Measurements from ENCODE around the gene SNRNP35.
"Not testable (repeated sequence)": the region's sequence is repeated elsewhere in the genome, so short reads cannot be mapped to it uniquely, and the experiment has no call there.

The SNRNP35 gene

DNA sequence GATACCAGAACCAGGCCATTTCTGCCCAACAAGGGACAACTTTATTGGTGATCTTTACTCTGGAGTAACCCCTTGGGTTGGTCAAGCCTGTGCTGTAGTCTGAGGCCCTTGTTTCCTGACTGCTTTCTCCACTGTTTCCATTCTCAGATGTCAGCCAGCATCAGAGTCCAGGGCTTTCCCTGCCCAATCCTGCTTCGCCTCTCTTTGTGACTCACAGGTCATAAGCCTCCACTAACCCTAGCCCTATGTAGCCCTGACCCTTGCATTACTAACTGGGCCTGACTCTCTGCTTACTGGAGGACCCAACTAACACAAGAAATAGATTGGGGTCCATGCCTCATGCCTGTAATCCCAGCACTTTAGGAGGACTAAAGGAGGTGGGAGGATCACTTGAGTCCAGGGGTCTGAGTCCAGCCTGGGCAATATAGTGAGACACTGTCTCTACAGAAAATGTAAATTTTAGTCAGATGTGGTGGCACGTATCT, 8.6 kb upstream of the SNRNP35 start:
- no peak for DNase-seq (ENCODE audit: low read depth, low spot score)

DNA sequence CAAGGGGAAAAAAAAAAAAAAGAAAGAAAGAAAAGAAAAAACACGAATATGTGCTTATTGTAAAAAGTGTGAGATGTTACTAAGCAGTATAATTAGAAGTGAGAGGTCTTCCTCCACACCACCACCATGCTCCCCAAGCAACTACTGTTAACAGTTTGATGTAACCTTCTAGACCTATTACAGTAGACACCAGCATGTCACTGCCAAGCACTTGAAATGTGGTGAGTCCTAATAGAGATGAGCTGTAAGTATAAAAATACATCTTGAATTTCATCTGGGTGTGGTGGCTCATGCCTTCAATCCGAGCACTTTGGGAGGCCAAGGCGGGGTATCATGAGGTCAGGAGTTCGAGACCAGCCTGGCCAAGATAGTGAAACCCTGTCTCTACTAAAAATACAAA, 8.1 kb upstream of the SNRNP35 start:
- no peak for DNase-seq (ENCODE audit: low read depth, low spot score)

DNA sequence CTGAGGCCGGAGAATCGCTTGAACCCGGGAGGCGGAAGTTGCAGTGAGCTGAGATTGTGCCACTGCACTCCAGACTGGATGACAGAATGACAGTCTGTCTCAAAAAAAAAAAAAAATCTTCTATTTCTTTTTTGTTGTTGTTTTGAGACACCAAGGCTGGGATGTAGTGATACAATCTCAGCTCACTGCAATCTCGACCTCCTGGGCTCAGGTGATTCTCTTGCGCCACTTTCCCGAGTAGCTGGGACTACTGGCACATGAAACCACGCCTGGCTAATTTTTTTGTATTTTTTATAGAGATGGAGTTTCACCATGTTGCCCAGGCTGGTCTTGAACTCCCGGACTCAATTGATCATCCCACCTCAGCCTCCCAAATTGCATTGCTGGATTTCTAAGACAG, 7.3 kb upstream of the SNRNP35 start:
- DNase-seq (ENCODE audit: low read depth, low spot score) = no peak

DNA sequence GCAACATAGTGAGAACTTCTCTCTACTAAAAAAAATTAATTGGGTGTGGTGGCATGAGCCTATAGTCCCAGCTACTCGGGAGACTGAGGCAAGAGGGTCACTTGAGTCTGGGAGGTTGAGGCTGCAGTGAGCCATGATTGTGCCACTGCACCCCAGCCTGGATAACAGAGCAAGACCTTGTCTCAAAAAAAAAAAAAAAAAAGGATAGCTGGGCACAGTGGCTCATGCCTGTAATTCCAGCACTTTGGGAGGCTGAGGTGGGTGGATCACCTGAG, 5.7 kb upstream of the SNRNP35 start:
- DNase-seq (ENCODE audit: low read depth, low spot score) = not testable (repeated sequence)

DNA sequence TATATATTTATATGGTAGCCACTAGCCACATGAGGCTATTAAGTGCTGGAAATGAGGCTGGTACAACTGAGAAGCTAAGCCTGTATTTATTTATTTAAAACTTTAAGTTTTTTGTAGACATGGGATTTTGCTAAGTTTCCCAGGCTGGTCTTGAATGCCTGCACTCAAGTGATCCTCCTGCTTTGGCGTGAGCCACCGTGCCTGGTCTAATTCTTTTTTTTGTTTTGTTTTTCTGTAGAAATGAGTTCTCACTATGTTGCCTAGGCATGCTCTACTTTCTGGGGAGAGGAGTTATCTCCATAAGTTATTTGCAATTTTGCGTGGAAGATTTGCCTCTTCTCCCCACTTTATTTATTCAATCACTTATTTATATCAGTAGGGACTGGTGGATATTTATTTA, 4.8 kb upstream of the SNRNP35 start:
- DNase-seq (ENCODE audit: low read depth, low spot score) = no peak

DNA sequence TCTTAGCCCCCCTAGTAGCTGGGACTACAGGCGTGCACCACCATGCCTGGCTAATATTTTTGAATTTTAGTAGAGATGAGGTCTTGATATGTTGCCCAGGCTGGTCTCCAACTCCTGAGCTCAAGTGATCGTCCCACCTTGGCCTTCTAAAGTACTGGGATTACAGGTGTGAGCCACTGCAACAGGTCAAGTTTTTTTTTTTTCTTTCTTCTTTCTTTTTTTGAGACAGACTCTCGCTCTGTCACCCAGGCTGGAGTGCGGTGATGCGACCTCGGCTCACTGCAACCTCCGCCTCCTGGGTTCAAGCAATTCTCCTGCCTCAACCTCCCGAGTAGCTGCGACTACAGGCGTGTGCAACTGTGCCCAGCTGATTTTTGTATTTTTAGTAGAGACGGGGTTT, 5.2 kb downstream of the SNRNP35 start:
- not testable (repeated sequence) for DNase-seq (ENCODE audit: low read depth, low spot score)

DNA sequence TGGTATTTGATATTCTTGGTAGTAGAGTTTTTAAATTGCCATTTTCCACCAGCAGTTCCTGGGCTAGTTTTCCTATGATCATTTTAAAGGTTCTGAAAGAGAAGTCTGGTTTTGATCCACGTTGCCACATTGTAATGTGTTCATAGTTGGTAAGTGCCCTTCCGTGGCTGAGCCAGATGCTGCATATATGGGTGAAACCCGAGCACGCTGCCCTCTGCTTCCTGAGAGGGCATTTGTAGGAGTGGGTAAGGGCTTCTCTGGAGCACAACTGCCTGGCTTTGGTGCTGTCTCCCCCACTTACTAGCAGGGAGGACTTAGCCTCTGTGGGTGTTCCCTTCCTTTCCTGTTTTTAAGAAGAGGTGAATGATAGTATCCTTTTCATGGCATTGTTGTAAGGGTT, 7.1 kb downstream of the SNRNP35 start:
- no peak for DNase-seq (ENCODE audit: low read depth, low spot score)

DNA sequence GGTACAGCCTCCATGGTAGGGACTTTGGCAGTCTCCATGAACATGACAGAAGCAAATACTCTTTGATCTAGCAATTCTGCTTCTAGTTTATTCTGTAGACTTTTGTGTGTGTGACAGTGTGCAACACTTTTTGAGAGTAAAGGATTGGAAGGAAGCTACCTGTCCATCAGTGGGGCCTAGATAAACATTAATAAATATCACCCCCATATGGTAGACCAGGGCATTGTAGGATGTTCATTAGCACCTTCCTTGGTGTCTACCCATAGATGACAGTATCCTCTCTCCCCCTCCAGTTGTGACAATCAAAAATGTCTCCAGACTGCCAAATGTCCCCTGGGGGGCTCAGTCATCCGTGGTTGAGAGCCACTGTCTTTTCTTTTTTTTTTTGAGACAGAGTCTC, 10.8 kb downstream of the SNRNP35 start:
- DNase-seq (ENCODE audit: low read depth, low spot score) = no peak

DNA sequence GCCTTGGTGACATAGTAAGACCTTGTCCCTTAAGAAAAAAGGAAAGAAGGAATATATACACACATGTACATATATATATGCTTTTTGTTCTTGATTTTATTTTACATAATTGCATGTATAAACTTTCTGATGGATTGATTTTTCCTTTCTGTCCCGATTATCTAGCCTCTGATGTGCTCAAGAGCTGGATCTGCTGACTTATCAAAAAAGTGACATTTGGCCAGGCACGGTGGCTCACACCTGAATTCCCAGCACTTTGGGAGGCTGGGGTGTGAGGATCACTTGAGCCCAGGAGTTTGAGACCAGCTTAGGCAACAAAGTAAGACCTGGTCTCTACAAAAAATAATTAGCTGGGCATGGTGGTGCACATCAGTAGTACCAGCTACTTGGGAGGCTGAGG, 12.0 kb downstream of the SNRNP35 start:
- no peak for DNase-seq (ENCODE audit: low read depth, low spot score)

DNA sequence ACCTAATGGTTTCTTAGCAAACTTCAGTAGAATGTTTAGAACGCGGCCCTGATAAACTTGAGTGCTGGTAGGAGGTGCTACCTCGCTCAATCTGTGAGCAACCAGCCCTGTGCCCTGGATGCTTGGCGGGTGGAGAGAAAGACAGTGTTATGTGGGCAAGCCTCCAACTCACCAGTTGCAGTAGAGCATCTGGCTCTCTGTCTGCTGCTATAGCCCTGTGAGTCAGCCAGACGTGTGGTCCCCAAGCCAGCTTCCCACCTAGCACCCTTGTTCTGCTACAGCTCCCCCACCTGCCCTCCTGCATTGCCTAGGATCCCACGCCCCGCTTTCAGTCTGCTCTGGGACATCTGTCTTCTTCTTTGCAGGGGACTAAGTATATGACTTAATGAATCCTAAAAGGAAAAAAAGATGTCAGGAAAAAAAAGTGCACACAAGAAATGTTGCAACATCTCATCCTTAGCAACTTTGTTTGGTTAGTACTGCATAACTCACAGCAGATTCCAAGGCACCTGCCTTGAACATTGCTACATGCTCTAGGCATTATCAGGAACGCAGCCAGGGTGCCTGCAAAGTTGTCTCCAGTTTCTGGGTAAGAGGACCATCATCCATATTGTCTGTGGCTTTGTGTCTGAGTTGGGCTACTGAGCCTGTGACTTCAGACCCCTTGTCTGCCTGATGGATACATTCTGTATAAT, 13.6 kb downstream of the SNRNP35 start:
- no peak for DNase-seq (ENCODE audit: low read depth, low spot score)

DNA sequence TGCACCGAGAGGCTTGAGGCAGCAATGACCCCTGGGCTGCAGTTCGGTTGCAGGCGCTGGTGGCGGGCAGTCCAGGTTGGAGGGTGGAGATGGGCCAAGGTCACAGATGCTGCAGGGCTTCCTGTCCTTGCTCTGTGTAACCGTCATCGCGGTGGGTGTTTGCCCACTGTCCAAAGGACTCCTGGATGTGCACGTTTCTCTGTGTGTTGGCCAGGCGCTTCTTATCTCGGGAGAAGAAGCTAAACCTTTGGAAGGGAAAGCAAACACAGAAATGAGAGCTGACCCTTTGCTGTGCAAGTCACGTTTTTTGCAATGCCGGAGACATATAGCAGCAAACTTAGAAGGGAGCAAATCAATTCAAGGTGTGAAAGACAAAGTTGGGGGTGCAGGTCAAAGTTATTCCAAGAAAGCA, 14.5 kb downstream of the SNRNP35 start:
- no peak for DNase-seq (ENCODE audit: low read depth, low spot score)

DNA sequence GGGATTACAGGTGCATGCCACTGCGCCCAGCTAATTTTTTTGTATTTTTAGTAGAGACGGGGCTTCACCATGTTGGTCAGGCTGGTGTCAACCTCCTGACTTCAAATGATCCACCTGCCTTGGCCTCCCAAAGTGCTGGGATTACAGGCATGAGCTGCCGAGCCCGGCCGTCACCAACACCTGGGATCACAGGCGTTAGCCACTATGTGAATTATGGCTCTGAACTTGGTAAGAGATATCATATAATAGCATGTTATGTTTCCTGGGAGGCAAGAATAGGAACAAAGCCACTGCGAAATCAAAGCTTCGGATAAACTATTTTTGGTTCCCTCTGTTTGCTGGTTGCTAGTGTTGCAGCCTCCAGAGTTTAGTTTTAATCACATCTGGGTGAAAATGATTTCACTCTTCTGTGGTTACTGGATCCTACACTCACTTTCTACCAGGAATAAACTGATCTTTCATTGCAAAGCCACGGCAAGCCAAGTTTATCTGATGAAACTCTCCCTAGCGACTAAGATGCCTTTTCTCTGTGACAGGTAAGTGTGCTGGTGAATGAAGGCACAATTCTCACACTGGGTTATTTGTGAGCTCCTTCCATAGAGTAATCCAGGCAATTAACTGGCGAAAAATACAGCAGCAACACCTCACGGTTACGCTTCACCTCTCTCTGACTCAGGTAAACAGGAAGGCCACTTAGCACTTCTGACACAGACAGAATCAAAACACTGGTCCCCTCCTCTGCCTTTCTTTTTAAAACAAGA, 16.7 kb downstream of the SNRNP35 start:
- no peak for DNase-seq (ENCODE audit: low read depth, low spot score)

DNA sequence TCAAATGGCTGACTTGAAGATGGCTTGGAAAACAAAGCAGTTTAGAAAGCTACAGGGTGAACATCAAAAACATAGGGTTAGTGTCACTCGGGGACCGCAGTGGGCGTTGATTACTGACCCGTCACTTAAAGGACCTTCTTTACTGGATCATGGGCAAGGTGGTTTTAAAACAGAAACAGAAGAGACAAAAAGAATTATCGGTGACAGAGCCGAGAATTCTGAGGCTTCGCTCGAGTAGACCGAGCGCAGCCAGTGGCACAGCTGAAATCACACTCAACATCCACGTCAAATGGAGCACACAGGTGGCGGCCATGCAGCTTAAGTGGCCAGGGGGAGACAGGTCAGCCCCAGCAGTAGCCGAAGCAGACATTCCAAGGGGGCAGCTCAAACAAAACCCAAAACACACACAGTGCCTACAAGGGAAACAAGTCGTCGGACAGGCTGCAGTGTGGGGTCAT, 17.3 kb downstream of the SNRNP35 start:
- no peak for DNase-seq (ENCODE audit: low read depth, low spot score)

DNA sequence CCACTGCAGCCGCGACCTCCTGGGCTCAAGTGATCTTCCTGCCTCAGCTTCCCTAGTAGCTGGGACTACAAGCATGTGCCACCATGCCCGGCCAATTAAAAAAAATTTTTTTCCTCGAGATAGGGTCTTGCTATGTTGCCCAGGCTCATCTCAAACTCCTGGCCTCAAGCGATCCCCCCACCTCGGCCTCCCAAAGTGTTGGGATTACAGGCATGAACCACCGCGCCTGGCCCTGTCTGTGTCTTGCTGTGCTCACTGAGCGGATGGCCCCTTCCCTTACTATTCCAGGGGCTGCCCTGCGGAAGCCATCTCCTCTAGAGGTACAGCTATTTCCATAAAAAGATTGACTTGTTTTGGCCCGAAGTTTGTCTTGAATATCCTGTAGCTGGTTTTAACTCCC, 20.1 kb downstream of the SNRNP35 start:
- no peak for DNase-seq (ENCODE audit: low read depth, low spot score)

DNA sequence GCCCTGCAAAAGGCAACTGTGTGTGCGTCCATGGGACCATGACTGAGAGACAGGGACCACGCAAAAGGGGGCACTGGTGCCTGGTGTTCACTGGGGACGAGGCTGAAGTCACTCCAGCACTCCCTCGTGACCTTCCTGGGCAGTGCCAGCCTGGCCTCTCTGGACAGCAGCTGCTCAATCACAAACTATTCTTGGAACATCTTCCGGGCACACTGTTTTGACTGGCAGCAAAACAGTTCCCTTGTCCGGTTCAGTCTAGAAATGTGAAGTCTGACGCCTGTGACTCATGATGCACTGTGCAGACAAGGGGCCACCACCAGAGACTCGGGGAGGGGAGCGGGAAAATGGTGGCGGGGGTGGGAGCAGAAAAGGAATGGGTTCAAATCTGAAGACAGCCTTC, 20.8 kb downstream of the SNRNP35 start:
- DNase-seq (ENCODE audit: low read depth, low spot score) = no peak

DNA sequence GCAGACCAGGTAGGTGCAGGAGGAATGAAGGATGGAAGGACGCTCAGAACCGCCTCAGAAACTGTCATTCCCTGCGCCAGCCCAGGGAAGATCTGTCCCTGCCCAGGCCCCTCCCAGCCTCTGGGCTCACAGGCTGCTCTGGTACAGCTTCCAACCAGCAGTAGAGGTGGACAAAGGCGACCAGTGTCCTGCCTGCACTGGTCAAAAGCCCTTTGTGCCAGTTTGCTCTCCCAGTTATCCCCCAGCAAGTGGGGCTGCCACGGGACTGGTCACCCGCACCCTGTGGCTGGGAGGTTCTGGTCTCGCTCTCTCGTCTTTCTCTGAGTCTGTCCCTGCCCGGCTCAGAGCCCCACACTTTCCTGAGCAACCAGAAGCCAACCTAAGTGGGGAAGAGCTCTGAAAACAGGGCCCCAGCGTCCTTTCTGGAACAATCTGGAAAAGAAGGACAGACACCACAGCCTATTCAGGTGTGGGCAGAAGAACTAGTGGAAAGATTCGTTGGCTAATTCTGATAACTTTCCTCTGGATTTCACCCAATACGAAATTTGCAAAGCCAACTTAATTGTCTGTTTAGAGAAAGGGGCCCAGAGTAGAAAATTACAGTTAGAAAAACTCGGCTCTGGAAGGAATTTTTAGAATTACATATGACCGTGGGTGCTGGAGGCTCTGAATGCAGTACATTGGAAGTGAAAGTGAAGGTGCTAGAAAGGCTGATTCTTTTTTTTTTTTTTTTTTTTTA, 21.7 kb downstream of the SNRNP35 start:
- no peak for DNase-seq (ENCODE audit: low read depth, low spot score)

DNA sequence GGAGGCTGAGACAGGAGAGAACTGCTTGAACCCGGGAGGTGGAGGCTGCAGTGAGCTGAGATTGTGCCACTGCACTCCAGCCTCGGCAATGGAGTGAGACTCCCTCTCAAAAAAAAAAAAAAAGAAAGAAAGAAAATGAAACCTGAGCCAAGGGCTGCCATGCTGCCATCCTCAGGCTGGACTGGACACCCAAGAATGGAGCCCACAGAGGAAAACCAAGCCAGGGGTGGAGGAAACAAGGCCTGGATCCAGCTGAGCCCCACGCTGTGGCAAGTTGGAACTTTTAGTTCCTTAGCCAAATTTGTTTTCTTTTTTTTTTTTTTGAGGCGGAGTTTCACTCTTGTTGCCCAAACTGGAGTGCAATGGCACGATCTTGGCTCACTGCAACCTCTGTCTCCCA, 23.3 kb downstream of the SNRNP35 start:
- not testable (repeated sequence) for DNase-seq (ENCODE audit: low read depth, low spot score)

DNA sequence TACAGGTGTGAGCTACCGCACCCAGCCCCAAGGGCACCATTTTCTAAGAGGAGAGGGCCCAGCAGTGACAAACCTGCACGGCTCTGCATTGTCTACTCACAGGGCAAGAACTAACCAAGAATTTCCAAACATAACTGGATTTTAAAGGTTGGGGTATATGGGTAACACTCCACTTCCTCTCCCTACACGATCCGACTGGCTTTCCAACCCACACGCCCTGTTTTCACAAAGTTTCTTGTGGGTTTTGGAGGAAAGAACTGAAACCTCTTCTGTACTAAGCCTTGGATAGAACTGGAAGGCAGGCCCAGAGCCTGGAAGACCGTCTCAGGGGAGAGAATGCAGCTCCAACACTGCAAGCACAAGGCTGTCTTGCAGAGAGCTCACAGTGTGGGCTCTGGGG, 24.9 kb downstream of the SNRNP35 start:
- DNase-seq (ENCODE audit: low read depth, low spot score) = no peak

DNA sequence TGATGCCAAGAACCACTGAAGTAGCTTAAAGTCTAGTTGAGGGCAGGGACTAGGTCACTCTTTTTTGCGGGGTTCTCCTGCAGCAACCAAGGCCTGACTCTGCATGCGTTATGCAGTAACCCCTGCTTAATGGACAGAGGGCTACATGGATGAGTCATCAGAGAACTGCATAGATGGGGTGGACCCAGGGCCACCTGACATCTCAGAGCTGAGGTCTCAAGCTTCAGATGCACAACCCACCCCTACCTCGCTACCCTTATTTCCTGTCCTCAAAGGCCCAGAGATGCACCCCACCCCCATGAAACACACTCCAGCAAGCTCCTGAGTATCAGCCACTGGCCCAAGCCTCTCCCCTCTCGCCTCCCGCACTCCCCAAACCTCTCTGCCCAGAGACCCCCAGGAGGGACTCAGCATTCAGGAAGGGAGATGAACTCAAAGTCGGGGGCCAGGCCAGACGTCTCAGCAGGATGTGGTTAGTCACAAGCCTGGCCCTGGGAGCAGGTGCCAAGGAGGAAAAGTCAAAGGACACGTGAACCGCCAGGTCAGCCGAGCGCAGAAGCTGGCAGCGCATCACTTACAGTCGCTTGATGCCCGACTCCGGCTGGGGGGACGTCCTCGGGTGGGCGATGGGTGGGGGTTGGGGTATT, 25.8 kb downstream of the SNRNP35 start:
- DNase-seq (ENCODE audit: low read depth, low spot score) = no peak

DNA sequence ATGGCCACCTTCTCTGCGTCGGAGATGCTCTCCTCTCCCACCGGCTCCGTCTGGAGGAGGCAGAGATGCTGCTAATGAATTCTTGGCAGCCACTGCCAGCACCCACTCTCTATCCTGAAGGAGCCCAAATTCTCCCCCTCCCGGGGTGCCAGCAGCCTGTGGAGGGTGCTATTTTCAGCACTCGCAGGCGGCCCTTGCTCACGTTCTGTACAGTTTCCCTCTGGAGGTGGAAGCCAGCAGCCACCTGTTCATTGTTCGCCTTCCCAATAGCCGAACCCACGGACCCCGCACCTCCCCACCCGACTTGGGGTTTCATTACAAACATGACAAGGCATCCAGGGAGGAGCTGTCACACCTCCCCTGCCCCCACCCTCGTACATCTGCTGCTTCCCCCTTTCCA, 27.8 kb downstream of the SNRNP35 start:
- no peak for DNase-seq (ENCODE audit: low read depth, low spot score)

DNA sequence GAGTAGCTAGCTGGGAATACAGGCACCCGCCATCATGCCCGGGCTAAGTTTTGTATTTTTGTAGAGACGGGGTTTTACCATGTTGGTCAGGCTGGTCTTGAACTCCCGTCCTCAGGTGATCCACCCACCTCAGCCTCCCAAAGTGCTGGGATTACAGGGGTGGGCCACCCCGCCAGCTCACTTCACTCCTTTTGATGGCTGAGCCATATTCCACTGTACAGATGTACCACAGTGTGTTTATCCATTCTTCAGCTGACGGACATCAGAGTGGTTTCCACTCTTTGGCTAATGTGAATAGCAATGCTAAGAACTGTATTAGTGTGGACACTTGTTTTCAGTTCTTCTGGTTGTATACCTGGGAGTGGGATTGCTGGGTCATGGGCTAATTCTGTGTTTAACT, 29.5 kb downstream of the SNRNP35 start:
- DNase-seq (ENCODE audit: low read depth, low spot score) = no peak

DNA sequence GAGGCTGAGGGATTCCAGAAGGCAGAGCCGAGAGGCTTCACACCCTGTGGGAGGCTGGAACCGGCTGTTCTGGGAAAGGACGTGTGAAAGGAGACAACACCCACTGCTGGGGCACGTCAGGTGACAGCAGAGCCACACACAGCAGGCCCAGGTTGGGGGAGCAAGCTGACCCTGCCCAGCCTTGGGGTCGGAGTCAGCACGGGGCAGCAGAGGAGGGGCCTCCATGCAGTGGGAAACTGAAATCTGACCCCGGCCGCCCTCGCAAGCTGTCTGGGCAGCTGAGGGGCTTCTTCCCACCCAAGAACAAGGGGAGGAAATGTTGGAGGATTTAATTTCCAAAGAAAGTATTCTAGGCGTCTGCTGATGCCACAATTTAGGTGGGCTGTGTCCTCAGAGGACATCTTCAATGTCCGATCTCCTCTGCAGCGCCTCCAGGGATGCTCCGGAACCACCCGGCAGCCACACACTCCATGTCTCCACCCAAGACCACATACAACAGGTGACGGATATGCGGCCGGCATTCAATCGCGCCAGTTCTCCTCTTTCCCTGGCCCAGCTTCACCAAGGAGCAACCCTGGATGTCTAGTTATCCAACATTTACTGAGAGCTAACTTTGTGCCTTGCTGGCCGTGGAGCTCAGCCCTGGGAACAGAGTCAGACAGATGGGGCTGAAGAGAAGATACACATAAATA, 30.7 kb downstream of the SNRNP35 start:
- no peak for DNase-seq (ENCODE audit: low read depth, low spot score)

All from activated naive CD8-positive, alpha-beta T cell treated with anti-CD3 and anti-CD28 coated beads, Interleukin-2, amount 50 U/mL, for 16 hours (primary cell).